HEK293 (cell line): ENCODE results near the gene LGR5.

Source experiments
- EGR2 ChIP-seq: fragments of 450-650 bp; formaldehyde crosslinking; IDR thresholded peaks from 2 replicates; pipeline ENCODE4 v1.5.1; 2016; ENCODE audit warnings: low read depth, missing biosample characterization, missing genetic modification characterization
- FEZF1 ChIP-seq: fragments of 450-650 bp; formaldehyde crosslinking; IDR thresholded peaks from 2 replicates; pipeline ENCODE4 v1.5.1; 2016; ENCODE audit warnings: missing biosample characterization, missing genetic modification characterization
- OSR2 ChIP-seq: fragments of 450-650 bp; formaldehyde crosslinking; IDR thresholded peaks from 2 replicates; pipeline ENCODE4 v1.5.1; 2016; ENCODE audit warnings: missing biosample characterization, missing genetic modification characterization
- SCRT2 ChIP-seq: fragments of 450-650 bp; formaldehyde crosslinking; IDR thresholded peaks from 2 replicates; pipeline ENCODE4 v1.5.1; 2016; ENCODE audit warnings: missing biosample characterization, missing genetic modification characterization
- SP2 ChIP-seq: fragments of 450-650 bp; formaldehyde crosslinking; IDR thresholded peaks from 2 replicates; pipeline ENCODE4 v1.5.1; 2016; ENCODE audit warnings: missing biosample characterization, missing genetic modification characterization
- TCF7L2 ChIP-seq: IDR thresholded peaks from 2 replicates; pipeline ENCODE4 v1.6.1; 2011; ENCODE audit warnings: low read depth, mild to moderate bottlenecking, inconsistent platforms, low read length, moderate library complexity, borderline replicate concordance
- ZFP69B ChIP-seq: fragments of 450-650 bp; formaldehyde crosslinking; IDR thresholded peaks from 2 replicates; pipeline ENCODE4 v1.5.1; 2016; ENCODE audit warnings: missing biosample characterization, missing genetic modification characterization
- ZNF19 ChIP-seq: fragments of 450-650 bp; formaldehyde crosslinking; IDR thresholded peaks from 2 replicates; pipeline ENCODE4; 2016; ENCODE audit warnings: missing biosample characterization, missing genetic modification characterization, low read depth
- ZNF2 ChIP-seq: fragments of 450-650 bp; formaldehyde crosslinking; IDR thresholded peaks from 2 replicates; pipeline ENCODE4 v1.5.1; 2016; ENCODE audit warnings: missing biosample characterization, missing genetic modification characterization
- ZNF211 ChIP-seq: fragments of 450-650 bp; formaldehyde crosslinking; IDR thresholded peaks from 2 replicates; pipeline ENCODE4 v1.5.1; 2016; ENCODE audit warnings: low read depth, missing biosample characterization, missing genetic modification characterization
- ZNF280D ChIP-seq: fragments of 450-650 bp; formaldehyde crosslinking; IDR thresholded peaks from 2 replicates; pipeline ENCODE4 v1.5.1; 2016; ENCODE audit warnings: missing biosample characterization, missing genetic modification characterization
- ZNF302 ChIP-seq: fragments of 450-650 bp; formaldehyde crosslinking; IDR thresholded peaks from 2 replicates; pipeline ENCODE4 v1.5.1; 2016; ENCODE audit warnings: missing biosample characterization, missing genetic modification characterization, low read depth
- ZNF324 ChIP-seq: fragments of 450-650 bp; formaldehyde crosslinking; IDR thresholded peaks from 2 replicates; pipeline ENCODE4 v1.5.1; 2016; ENCODE audit warnings: missing biosample characterization, missing genetic modification characterization
- ZNF366 ChIP-seq: fragments of 450-650 bp; formaldehyde crosslinking; conservative IDR thresholded peaks from 2 replicates; pipeline ENCODE4 v1.5.1; 2016; ENCODE audit warnings: missing biosample characterization, missing genetic modification characterization
- ZNF549 ChIP-seq: fragments of 450-650 bp; IDR thresholded peaks from 2 replicates; pipeline ENCODE4 v1.5.1; 2018; ENCODE audit warnings: missing biosample characterization, missing genetic modification characterization, mild to moderate bottlenecking, inconsistent platforms, moderate library complexity
- ZNF600 ChIP-seq: fragments of 450-650 bp; formaldehyde crosslinking; IDR thresholded peaks from 2 replicates; pipeline ENCODE4 v1.5.1; 2016; ENCODE audit warnings: missing biosample characterization, missing genetic modification characterization
- ZNF623 ChIP-seq: fragments of 450-650 bp; formaldehyde crosslinking; IDR thresholded peaks from 2 replicates; pipeline ENCODE4 v1.5.1; 2016; ENCODE audit warnings: missing biosample characterization, missing genetic modification characterization
- ZNF624 ChIP-seq: fragments of 450-650 bp; formaldehyde crosslinking; IDR thresholded peaks from 2 replicates; pipeline ENCODE4 v1.5.1; 2017; ENCODE audit warnings: missing biosample characterization, missing genetic modification characterization
- ZNF645 ChIP-seq: fragments of 450-650 bp; formaldehyde crosslinking; IDR thresholded peaks from 2 replicates; pipeline ENCODE4; 2016; ENCODE audit warnings: missing biosample characterization, missing genetic modification characterization
- ZNF677 ChIP-seq: fragments of 450-650 bp; IDR thresholded peaks from 2 replicates; pipeline ENCODE4 v1.5.0; 2018; ENCODE audit warnings: missing biosample characterization, mild to moderate bottlenecking, missing genetic modification characterization, moderate library complexity
- ZNF792 ChIP-seq: fragments of 450-650 bp; formaldehyde crosslinking; IDR thresholded peaks from 2 replicates; pipeline ENCODE4 v1.5.1; 2016; ENCODE audit warnings: missing biosample characterization, missing genetic modification characterization
- ZSCAN30 ChIP-seq: fragments of 450-650 bp; IDR thresholded peaks from 2 replicates; pipeline ENCODE4 v1.5.1; 2018; ENCODE audit warnings: missing biosample characterization, mild to moderate bottlenecking, missing genetic modification characterization, moderate library complexity
- ZSCAN4 ChIP-seq: fragments of 450-650 bp; formaldehyde crosslinking; IDR thresholded peaks from 2 replicates; pipeline ENCODE4 v1.5.1; 2017; ENCODE audit warnings: missing biosample characterization, missing genetic modification characterization
- TF ChIP-seq, protein P1 (sequence below): fragments of 450-650 bp; formaldehyde crosslinking; IDR thresholded peaks from 2 replicates; pipeline ENCODE4 v1.5.1; 2016; ENCODE audit warnings: missing biosample characterization, missing genetic modification characterization
- TF ChIP-seq, protein P2 (sequence below): fragments of 450-650 bp; formaldehyde crosslinking; IDR thresholded peaks from 2 replicates; pipeline ENCODE4 v1.5.1; 2016; ENCODE audit warnings: missing biosample characterization, missing genetic modification characterization
- TF ChIP-seq, protein P3 (sequence below): fragments of 450-650 bp; formaldehyde crosslinking; IDR thresholded peaks from 2 replicates; pipeline ENCODE4 v1.5.1; 2016; ENCODE audit warnings: missing biosample characterization, missing genetic modification characterization
- TF ChIP-seq, protein P4 (sequence below): fragments of 450-650 bp; formaldehyde crosslinking; conservative IDR thresholded peaks from 2 replicates; pipeline ENCODE4 v1.5.1; 2016; ENCODE audit warnings: low read depth, missing biosample characterization, missing genetic modification characterization

LGR5 gene

DNA sequence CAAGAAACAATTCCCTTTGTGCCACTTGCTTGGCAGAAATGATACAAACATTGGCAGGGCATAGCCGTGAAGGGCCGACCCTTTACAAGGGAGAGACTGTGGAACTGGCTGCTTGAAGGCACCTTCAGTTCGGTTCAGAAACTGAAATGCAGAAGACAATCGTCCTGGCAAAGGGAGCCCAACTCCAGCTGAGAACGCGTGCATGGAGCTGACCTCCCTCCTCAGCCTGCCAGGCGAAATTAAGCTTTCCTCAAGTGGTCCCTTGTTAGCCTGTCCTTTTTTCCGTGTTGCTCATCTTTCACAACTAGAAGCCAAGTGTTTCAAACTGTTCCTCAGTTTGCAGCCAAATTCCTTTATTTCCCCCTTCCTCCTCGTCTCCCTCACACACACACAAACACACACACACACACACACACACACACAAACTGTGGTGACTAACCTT is 8.1 kb downstream of the LGR5 start (continued):
- TF ChIP-seq ZSCAN4 (tag by site-specific recombination) (peak; percentile 88), ZNF366 (0 out of 2 replicates have a peak, but pooled peaks have one; percentile 33), ZNF280D (tag by site-specific recombination) (no peak), EGR2 (tag by site-specific recombination) (no peak), TCF7L2 (no peak), ZNF324 (no peak), ZNF792 (tag by site-specific recombination) (0 out of 2 replicates have a peak, but pooled peaks have one; percentile 32), FEZF1 (tag by site-specific recombination) (peak; percentile 91), ZNF645 (tag by site-specific recombination) (no peak), ZNF624 (tag by site-specific recombination) (no peak), SCRT2 (tag by site-specific recombination) (0 out of 2 replicates have a peak, but pooled peaks have one; percentile 21), ZNF211 (tag by site-specific recombination) (no peak), ZNF600 (tag by site-specific recombination) (peak; percentile 72; the same call in 1 of the 2 replicates), ZSCAN30 (no peak), ZNF19 (tag by site-specific recombination) (no peak), ZNF2 (tag by site-specific recombination) (peak; percentile 62; the same call in 1 of the 2 replicates), ZFP69B (tag by site-specific recombination) (no peak), ZNF677 (tag by site-specific recombination) (no peak), ZNF549 (no peak), ZNF302 (tag by site-specific recombination) (no peak), SP2 (tag by site-specific recombination) (no peak), OSR2 (tag by site-specific recombination) (no peak), ZNF623 (tag by site-specific recombination) (no peak)
- TF ChIP-seq, protein P1, sequence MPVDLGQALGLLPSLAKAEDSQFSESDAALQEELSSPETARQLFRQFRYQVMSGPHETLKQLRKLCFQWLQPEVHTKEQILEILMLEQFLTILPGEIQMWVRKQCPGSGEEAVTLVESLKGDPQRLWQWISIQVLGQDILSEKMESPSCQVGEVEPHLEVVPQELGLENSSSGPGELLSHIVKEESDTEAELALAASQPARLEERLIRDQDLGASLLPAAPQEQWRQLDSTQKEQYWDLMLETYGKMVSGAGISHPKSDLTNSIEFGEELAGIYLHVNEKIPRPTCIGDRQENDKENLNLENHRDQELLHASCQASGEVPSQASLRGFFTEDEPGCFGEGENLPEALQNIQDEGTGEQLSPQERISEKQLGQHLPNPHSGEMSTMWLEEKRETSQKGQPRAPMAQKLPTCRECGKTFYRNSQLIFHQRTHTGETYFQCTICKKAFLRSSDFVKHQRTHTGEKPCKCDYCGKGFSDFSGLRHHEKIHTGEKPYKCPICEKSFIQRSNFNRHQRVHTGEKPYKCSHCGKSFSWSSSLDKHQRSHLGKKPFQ (tag by site-specific recombination): no peak
- TF ChIP-seq, protein P2, sequence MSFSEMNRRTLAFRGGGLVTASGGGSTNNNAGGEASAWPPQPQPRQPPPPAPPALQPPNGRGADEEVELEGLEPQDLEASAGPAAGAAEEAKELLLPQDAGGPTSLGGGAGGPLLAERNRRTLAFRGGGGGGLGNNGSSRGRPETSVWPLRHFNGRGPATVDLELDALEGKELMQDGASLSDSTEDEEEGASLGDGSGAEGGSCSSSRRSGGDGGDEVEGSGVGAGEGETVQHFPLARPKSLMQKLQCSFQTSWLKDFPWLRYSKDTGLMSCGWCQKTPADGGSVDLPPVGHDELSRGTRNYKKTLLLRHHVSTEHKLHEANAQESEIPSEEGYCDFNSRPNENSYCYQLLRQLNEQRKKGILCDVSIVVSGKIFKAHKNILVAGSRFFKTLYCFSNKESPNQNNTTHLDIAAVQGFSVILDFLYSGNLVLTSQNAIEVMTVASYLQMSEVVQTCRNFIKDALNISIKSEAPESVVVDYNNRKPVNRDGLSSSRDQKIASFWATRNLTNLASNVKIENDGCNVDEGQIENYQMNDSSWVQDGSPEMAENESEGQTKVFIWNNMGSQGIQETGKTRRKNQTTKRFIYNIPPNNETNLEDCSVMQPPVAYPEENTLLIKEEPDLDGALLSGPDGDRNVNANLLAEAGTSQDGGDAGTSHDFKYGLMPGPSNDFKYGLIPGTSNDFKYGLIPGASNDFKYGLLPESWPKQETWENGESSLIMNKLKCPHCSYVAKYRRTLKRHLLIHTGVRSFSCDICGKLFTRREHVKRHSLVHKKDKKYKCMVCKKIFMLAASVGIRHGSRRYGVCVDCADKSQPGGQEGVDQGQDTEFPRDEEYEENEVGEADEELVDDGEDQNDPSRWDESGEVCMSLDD: no peak
- TF ChIP-seq, protein P3, sequence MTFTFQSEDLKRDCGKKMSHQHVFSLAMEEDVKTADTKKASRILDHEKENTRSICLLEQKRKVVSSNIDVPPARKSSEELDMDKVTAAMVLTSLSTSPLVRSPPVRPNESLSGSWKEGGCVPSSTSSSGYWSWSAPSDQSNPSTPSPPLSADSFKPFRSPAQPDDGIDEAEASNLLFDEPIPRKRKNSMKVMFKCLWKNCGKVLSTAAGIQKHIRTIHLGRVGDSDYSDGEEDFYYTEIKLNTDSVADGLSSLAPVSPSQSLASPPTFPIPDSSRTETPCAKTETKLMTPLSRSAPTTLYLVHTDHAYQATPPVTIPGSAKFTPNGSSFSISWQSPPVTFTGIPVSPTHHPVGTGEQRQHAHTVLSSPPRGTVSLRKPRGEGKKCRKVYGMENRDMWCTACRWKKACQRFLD (tag by site-specific recombination): no peak
- TF ChIP-seq, protein P4, sequence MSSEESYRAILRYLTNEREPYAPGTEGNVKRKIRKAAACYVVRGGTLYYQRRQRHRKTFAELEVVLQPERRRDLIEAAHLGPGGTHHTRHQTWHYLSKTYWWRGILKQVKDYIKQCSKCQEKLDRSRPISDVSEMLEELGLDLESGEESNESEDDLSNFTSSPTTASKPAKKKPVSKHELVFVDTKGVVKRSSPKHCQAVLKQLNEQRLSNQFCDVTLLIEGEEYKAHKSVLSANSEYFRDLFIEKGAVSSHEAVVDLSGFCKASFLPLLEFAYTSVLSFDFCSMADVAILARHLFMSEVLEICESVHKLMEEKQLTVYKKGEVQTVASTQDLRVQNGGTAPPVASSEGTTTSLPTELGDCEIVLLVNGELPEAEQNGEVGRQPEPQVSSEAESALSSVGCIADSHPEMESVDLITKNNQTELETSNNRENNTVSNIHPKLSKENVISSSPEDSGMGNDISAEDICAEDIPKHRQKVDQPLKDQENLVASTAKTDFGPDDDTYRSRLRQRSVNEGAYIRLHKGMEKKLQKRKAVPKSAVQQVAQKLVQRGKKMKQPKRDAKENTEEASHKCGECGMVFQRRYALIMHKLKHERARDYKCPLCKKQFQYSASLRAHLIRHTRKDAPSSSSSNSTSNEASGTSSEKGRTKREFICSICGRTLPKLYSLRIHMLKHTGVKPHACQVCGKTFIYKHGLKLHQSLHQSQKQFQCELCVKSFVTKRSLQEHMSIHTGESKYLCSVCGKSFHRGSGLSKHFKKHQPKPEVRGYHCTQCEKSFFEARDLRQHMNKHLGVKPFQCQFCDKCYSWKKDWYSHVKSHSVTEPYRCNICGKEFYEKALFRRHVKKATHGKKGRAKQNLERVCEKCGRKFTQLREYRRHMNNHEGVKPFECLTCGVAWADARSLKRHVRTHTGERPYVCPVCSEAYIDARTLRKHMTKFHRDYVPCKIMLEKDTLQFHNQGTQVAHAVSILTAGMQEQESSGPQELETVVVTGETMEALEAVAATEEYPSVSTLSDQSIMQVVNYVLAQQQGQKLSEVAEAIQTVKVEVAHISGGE (tag by site-specific recombination): 0 out of 2 replicates have a peak, but pooled peaks have one; percentile 23
